IMR-90 (cell line): ENCODE data around the gene ZDHHC12. TPM values are rescaled to one million over a fixed set of nuclear protein-coding genes. Genes with fewer than 3 reads are reported as not detected.

Source experiments
- ATAC-seq: fragments of 200-7000 bp; cut with Tn5 transposase; 2 replicates; pipeline ENCODE4 v1.9.1; 2020; ENCODE audit warnings: low read depth, mild to moderate bottlenecking, moderate library complexity
- BruUV-seq: library from RNA; stranded (reverse); fragments of 400-500 nt; replicated peaks from 2 replicates; lab custom pipeline; 2021; lab: Mats Ljungman, UMichigan
- CTCF ChIA-PET: fragments of 300-600 bp; formaldehyde crosslinking; extraction: SDS; loops from one replicate; lab custom pipeline; 2021; ENCODE audit warnings: antibody characterized with exemption; lab: Yijun Ruan, JAX
- POLR2A ChIA-PET: fragments of 300-600 bp; sonication (Branson Sonifier 250); formaldehyde crosslinking; loops from one replicate; lab custom pipeline; 2022; ENCODE audit warnings: antibody characterized with exemption; ENCODE audit not compliant: unreplicated experiment; lab: Charles Lee
- DNase-seq: peaks from one replicate; pipeline ENCODE4 v3.0.0; 2013
- H2AFZ ChIP-seq: replicated peaks from 2 replicates; pipeline ENCODE3; 2013; ENCODE audit warnings: low read length, mild to moderate bottlenecking; ENCODE audit not compliant: poor library complexity
- H2AK5ac ChIP-seq: 2 replicates; pipeline ENCODE4 v1.6.1; 2013; ENCODE audit warnings: low read depth, low read length, inconsistent platforms
- H2AK9ac ChIP-seq: replicated peaks from 2 replicates; pipeline ENCODE3; 2013; ENCODE audit warnings: mild to moderate bottlenecking, low read depth, low read length, moderate library complexity; ENCODE audit not compliant: poor library complexity
- H2BK120ac ChIP-seq: 2 replicates; pipeline ENCODE4 v1.6.1; 2013; ENCODE audit warnings: low read depth, low read length, inconsistent platforms
- H2BK15ac ChIP-seq: 3 replicates; pipeline ENCODE4 v1.6.1; 2013; ENCODE audit warnings: low read depth, low read length, inconsistent platforms
- H2BK20ac ChIP-seq: 2 replicates; pipeline ENCODE4 v1.6.1; 2013; ENCODE audit warnings: low read depth, mild to moderate bottlenecking, inconsistent platforms, low read length, moderate library complexity
- H2BK5ac ChIP-seq: 2 replicates; pipeline ENCODE4 v1.6.1; 2013; ENCODE audit warnings: mild to moderate bottlenecking, low read depth, low read length, inconsistent platforms; ENCODE audit not compliant: poor library complexity, severe bottlenecking
- H3K14ac ChIP-seq: replicated peaks from 2 replicates; pipeline ENCODE4 v1.6.1; 2013; ENCODE audit warnings: low read depth, low read length, inconsistent platforms
- H3K18ac ChIP-seq: 2 replicates; pipeline ENCODE4 v1.6.1; 2013; ENCODE audit warnings: low read depth, low read length, control low read depth
- H3K23ac ChIP-seq: 2 replicates; pipeline ENCODE4 v1.6.1; 2013; ENCODE audit warnings: low read depth, low read length, inconsistent platforms
- H3K27ac ChIP-seq: 2 replicates; pipeline ENCODE4 v1.5.1; 2013; ENCODE audit warnings: mild to moderate bottlenecking, control low read depth, low read length; ENCODE audit not compliant: insufficient read depth
- H3K27me3 ChIP-seq: 2 replicates; pipeline ENCODE4 v1.6.1; 2013; ENCODE audit warnings: low read length; ENCODE audit not compliant: control insufficient read depth, insufficient read depth
- H3K36me3 ChIP-seq: 2 replicates; pipeline ENCODE4 v1.6.1; 2013; ENCODE audit warnings: low read length, mixed read lengths; ENCODE audit not compliant: control insufficient read depth, insufficient read depth
- H3K4ac ChIP-seq: 2 replicates; pipeline ENCODE4 v1.6.1; 2013; ENCODE audit warnings: low read depth, low read length, inconsistent platforms
- H3K4me1 ChIP-seq: 2 replicates; pipeline ENCODE4 v1.6.1; 2013; ENCODE audit warnings: low read length, mixed read lengths; ENCODE audit not compliant: control insufficient read depth, insufficient read depth
- H3K4me2 ChIP-seq: 2 replicates; pipeline ENCODE4 v1.6.1; 2013; ENCODE audit warnings: low read depth, mild to moderate bottlenecking, control low read depth, low read length, moderate library complexity
- H3K4me3 ChIP-seq: 2 replicates; pipeline ENCODE4 v1.5.1; 2013; ENCODE audit warnings: low read depth, mild to moderate bottlenecking, control low read depth, low read length, moderate library complexity; ENCODE audit not compliant: insufficient read depth
- H3K56ac ChIP-seq: 2 replicates; pipeline ENCODE4 v1.6.1; 2013; ENCODE audit warnings: low read length, inconsistent platforms; ENCODE audit not compliant: insufficient read depth; ENCODE audit errors: extremely low read depth
- H3K79me1 ChIP-seq, 2 experiments: 2 replicates each; pipeline ENCODE4 v1.6.1; 2013; ENCODE audit warnings: low read length in 2 of 2, inconsistent platforms in 1 of 2, low read depth in 1 of 2
- H3K9ac ChIP-seq: 2 replicates; pipeline ENCODE4 v1.6.1; 2013; ENCODE audit warnings: low read depth, low read length, control low read depth
- H3K9me1 ChIP-seq: 2 replicates; pipeline ENCODE4 v1.6.1; 2013; ENCODE audit warnings: low read length, inconsistent platforms; ENCODE audit not compliant: insufficient read depth
- H3K9me3 ChIP-seq: 2 replicates; pipeline ENCODE4 v1.6.1; 2013; ENCODE audit warnings: low read length; ENCODE audit not compliant: control insufficient read depth, insufficient read depth
- H4K20me1 ChIP-seq: 2 replicates; pipeline ENCODE4 v1.6.1; 2013; ENCODE audit warnings: low read length, inconsistent platforms; ENCODE audit not compliant: insufficient read depth
- H4K5ac ChIP-seq: 2 replicates; pipeline ENCODE4 v1.6.1; 2013; ENCODE audit warnings: mild to moderate bottlenecking, low read depth, low read length, control low read depth
- H4K8ac ChIP-seq, 2 experiments: 2 replicates each; pipeline ENCODE4 v1.6.1; 2013; ENCODE audit warnings: low read depth in 2 of 2, low read length in 2 of 2, control low read depth in 1 of 2, inconsistent platforms in 1 of 2
- H4K91ac ChIP-seq: 2 replicates; pipeline ENCODE4 v1.6.1; 2013; ENCODE audit warnings: low read depth, low read length, inconsistent platforms; ENCODE audit not compliant: insufficient read depth
- BHLHE40 ChIP-seq: fragments of 150-350 bp; IDR thresholded peaks from 2 replicates; pipeline ENCODE4 v1.6.1; 2016; ENCODE audit warnings: mild to moderate bottlenecking, low read depth, low read length
- ELK1 ChIP-seq: fragments of 150-350 bp; IDR thresholded peaks from 2 replicates; pipeline ENCODE4 v1.6.1; 2016; ENCODE audit warnings: low read depth, mild to moderate bottlenecking, low read length, moderate library complexity, borderline replicate concordance
- FOS ChIP-seq: fragments of 150-350 bp; IDR thresholded peaks from 2 replicates; pipeline ENCODE4 v1.6.1; 2016; ENCODE audit warnings: low read depth, low read length
- MAZ ChIP-seq: IDR thresholded peaks from 2 replicates; pipeline ENCODE4 v1.6.1; 2012; ENCODE audit warnings: low read depth, mild to moderate bottlenecking, low read length, improper control_type of control experiment, moderate library complexity, borderline replicate concordance
- MXI1 ChIP-seq: IDR thresholded peaks from 2 replicates; pipeline ENCODE4 v1.6.1; 2012; ENCODE audit warnings: low read depth, mild to moderate bottlenecking, low read length, moderate library complexity, borderline replicate concordance
- RAD21 ChIP-seq: IDR thresholded peaks from 2 replicates; pipeline ENCODE4 v1.6.1; 2012; ENCODE audit warnings: low read length, improper control_type of control experiment
- WGBS, 2 experiments: methylation state at CpG; one replicate each; pipeline versions ENCODE4 v1.1.5 to v1.1.7; 2013; ENCODE audit warnings: missing lambda C conversion rate in 2 of 2; ENCODE audit not compliant: insufficient read length in 1 of 2; ENCODE audit errors: extremely low coverage in 2 of 2; 5-methylcytosine and 5-hydroxymethylcytosine counted together
- dilution Hi-C: fragments of 300-500 bp; cut with HindIII; formaldehyde crosslinking; loops from one replicate; pipeline ENCODE4 v1.14.3; 2018; ENCODE audit warnings: low sequenced_read_pairs; ENCODE audit not compliant: unreplicated experiment
- in situ Hi-C: fragments of 300-500 bp; cut with MboI; formaldehyde crosslinking; loops from 3 replicates; pipeline ENCODE4 v1.14.3; 2019; ENCODE audit warnings: low sequenced_read_pairs, inconsistent platforms, mixed read lengths
- intact Hi-C: fragments of 100-400 bp; cut with micrococcal nuclease; formaldehyde crosslinking; loops from 2 replicates; pipeline ENCODE4 v1.10.0; 2022
- polyA plus RNA-seq, 3 experiments: library from polyadenylated mRNA; depleted of rRNA; stranded (reverse); fragments of >200 nt; gene quantifications; 2 replicates each; pipeline ENCODE4 v1.2.3, GENCODE V29; 2012; ENCODE audit warnings: low replicate concordance in 1 of 3
- total RNA-seq: library from RNA; depleted of rRNA; stranded (reverse); fragments of >200 nt; gene quantifications from 2 replicates; pipeline ENCODE4 v1.2.3, GENCODE V29; 2012
- TF ChIP-seq, protein P1 (sequence below): conservative IDR thresholded peaks from 2 replicates; pipeline ENCODE4 v1.5.1; 2012; ENCODE audit warnings: mild to moderate bottlenecking, low read depth, low read length, improper control_type of control experiment

The ZDHHC12 gene
- total and polyA plus RNA-seq, 2 of the 4 experiments (the other 2 are of a cell fraction), result 16.7 to 60.7 TPM

DNA sequence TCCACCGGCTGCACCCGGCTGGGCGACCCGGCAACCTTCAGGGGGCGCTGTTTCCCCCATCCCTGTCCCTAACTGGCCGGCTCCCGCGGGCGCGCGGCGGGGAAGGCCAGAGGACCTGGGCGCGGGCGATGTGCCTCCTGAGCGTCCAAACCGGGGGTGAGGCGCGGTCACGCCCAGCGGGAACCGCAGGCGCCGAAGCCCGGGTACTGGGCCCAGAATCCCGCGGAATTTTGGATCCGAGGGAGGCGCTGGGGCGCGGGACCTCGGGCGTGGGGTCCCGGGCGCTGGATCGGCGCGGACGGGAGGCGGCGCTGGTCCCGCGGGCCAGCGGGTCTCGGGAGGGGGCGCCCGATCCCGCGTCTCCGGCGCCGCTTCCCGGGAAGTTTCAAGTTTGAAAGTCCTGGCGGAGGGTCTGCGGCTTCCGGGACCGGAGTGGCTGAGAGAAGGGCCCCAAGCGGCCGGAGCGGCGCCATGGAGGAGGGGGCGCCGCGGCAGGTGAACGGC lies 21.4 kb downstream of the ZDHHC12 start, which contains the start of gene PKN3:
PKN3 (plus strand) TSS at position 59 of the 504 bp plus-strand sequence; CDS start at position 472, 413 bp downstream.
- 0% methylated on average over 16 of the region's 65 CpGs; no CpG with 5 or more reads in 1 of the 2 experiments for WGBS, 2 experiments
- peak within 1 kb of the TSS; percentile 27 for H2BK120ac ChIP-seq
- peak within 1 kb of the TSS; percentile 98 for H2AFZ ChIP-seq
- peak within 1 kb of the TSS; percentile 74 for H3K4me3 ChIP-seq
- peaks cover 0 to 20% of the 10 kb centered on the region in 2 experiments; a peak in 3 of 4 replicates for H3K79me1 ChIP-seq
- H4K5ac ChIP-seq, result no peak within 1 kb of the TSS
- H2BK15ac ChIP-seq, result no peak within 1 kb of the TSS
- peak within 1 kb of the TSS; percentile 87 for H3K4me2 ChIP-seq
- DNase-seq (peak; percentile 66), ATAC-seq (peak; percentile 91)
- no TSS peak for BruUV-seq
- H2BK5ac ChIP-seq, result no peak within 1 kb of the TSS
- H3K36me3 ChIP-seq, result peaks cover under 1% of the 10 kb centered on the region; the same call in 1 of the 2 replicates
- H3K18ac ChIP-seq, result no peak within 1 kb of the TSS
- dilution Hi-C loops, result no loop called here
- H3K4ac ChIP-seq, result peak within 1 kb of the TSS; percentile 63
- no peak within 1 kb of the TSS for H2BK20ac ChIP-seq
- H4K8ac ChIP-seq, result peak within 1 kb of the TSS; percentile 75 to 89; a peak in 2 of 4 replicates
- no peaks in the 10 kb centered on the region for H3K4me1 ChIP-seq
- in situ Hi-C loops, result no loop called here
- H3K9me3 ChIP-seq, result no peaks in the 10 kb centered on the region
- H3K9ac ChIP-seq, result peak within 1 kb of the TSS; percentile 57; the same call in 1 of the 2 replicates
- H3K14ac ChIP-seq, result peak within 1 kb of the TSS; percentile 68; the same call in 1 of the 2 replicates
- TF ChIP-seq MAZ (no peak), RAD21 (peak; percentile 28), BHLHE40 (no peak), ELK1 (no peak), FOS (no peak), MXI1 (0 out of 2 replicates have a peak, but pooled peaks have one; percentile 16)
- TF ChIP-seq, protein P1, sequence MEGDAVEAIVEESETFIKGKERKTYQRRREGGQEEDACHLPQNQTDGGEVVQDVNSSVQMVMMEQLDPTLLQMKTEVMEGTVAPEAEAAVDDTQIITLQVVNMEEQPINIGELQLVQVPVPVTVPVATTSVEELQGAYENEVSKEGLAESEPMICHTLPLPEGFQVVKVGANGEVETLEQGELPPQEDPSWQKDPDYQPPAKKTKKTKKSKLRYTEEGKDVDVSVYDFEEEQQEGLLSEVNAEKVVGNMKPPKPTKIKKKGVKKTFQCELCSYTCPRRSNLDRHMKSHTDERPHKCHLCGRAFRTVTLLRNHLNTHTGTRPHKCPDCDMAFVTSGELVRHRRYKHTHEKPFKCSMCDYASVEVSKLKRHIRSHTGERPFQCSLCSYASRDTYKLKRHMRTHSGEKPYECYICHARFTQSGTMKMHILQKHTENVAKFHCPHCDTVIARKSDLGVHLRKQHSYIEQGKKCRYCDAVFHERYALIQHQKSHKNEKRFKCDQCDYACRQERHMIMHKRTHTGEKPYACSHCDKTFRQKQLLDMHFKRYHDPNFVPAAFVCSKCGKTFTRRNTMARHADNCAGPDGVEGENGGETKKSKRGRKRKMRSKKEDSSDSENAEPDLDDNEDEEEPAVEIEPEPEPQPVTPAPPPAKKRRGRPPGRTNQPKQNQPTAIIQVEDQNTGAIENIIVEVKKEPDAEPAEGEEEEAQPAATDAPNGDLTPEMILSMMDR, result peak; percentile 58
- peak within 1 kb of the TSS; percentile 96 for H2AK9ac ChIP-seq
- ChIA-PET POLR2A (interaction anchor here (0.5 kb wide), 1 partner anchor 15 kb away, joined by 3 read pairs; no protein-coding TSS in a partner anchor), CTCF (interaction anchor here (0.6 to 1.1 kb wide), 2 partner anchors 11 to 12 kb away, joined by 3 to 4 read pairs; no protein-coding TSS in a partner anchor)
- no peak within 1 kb of the TSS for H4K91ac ChIP-seq
- H2AK5ac ChIP-seq, result peak within 1 kb of the TSS; percentile 51; the same call in 1 of the 2 replicates
- H3K9me1 ChIP-seq, result peaks cover 8% of the 10 kb centered on the region
- intact Hi-C loops, result no loop called here
- peak within 1 kb of the TSS; percentile 47; the same call in 1 of the 2 replicates for H3K23ac ChIP-seq
- no peaks in the 10 kb centered on the region; the same call in 1 of the 2 replicates for H4K20me1 ChIP-seq
- peak within 1 kb of the TSS; percentile 58; the same call in 1 of the 2 replicates for H3K27ac ChIP-seq
- H3K56ac ChIP-seq, result no peak within 1 kb of the TSS
- H3K27me3 ChIP-seq, result no peaks in the 10 kb centered on the region
